Nephron (organoid): ENCODE measurements around the gene TPRA1.

Experiments used
- H3K27ac Mint-ChIP-seq, 3 experiments: 2 replicates each; pipeline ENCODE4 v1.8.0; 2020; ENCODE audit warnings: mixed read lengths in 3 of 3, mild to moderate bottlenecking in 2 of 3, moderate library complexity in 1 of 3
- H3K27me3 Mint-ChIP-seq: 2 replicates; pipeline ENCODE4 v1.8.0; 2021; ENCODE audit warnings: low read depth, mild to moderate bottlenecking, moderate library complexity, mixed read lengths
- H3K36me3 Mint-ChIP-seq: 2 replicates; pipeline ENCODE4 v1.8.0; 2020; ENCODE audit warnings: low read depth, mixed read lengths
- H3K4me1 Mint-ChIP-seq: 2 replicates; pipeline ENCODE4 v1.8.0; 2020; ENCODE audit warnings: mixed read lengths
- H3K4me3 Mint-ChIP-seq, 3 experiments: 2 replicates each; pipeline ENCODE4 v1.8.0; 2020; ENCODE audit warnings: mild to moderate bottlenecking in 3 of 3, mixed read lengths in 3 of 3, moderate library complexity in 2 of 3
- H3K9me3 Mint-ChIP-seq: 2 replicates; pipeline ENCODE4 v1.8.0; 2020; ENCODE audit warnings: mixed read lengths
- CTCF ChIP-seq, 3 experiments: fragments of 200-600 bp; sonication (generic); IDR thresholded peaks; one replicate each; pipeline ENCODE4 v1.5.0; 2021; ENCODE audit warnings: antibody characterized with exemption in 3 of 3; ENCODE audit not compliant: unreplicated experiment in 3 of 3

Gene TPRA1

GRCh38 chr3:127525373-127525772 is 65.2 kb downstream of the TPRA1 start:
- H3K9me3 Mint-ChIP-seq, result peaks cover 13% of the 10 kb centered on the region
- no peaks in the 10 kb centered on the region for H3K36me3 Mint-ChIP-seq
- H3K4me1 Mint-ChIP-seq, result no peaks in the 10 kb centered on the region
- no peak overlapping the region for H3K27ac Mint-ChIP-seq
- H3K4me3 Mint-ChIP-seq, result no peak overlapping the region
- no peak for TF ChIP-seq CTCF (IDR thresholded peaks at IDR 0.05; ENCODE audit: unreplicated experiment in 3 of 3)
- peaks cover 33% of the 10 kb centered on the region for H3K27me3 Mint-ChIP-seq

- Mint-ChIP-seq H3K27ac (no peak overlapping the region), H3K36me3 (no peaks in the 10 kb centered on the region), H3K27me3 (peaks cover 30% of the 10 kb centered on the region), H3K9me3 (peaks cover 10% of the 10 kb centered on the region), H3K4me3 (no peak overlapping the region), H3K4me1 (no peaks in the 10 kb centered on the region)
- TF ChIP-seq CTCF (IDR thresholded peaks at IDR 0.05; ENCODE audit: unreplicated experiment in 3 of 3), result no peak
These were observed 66.1 kb downstream of the TPRA1 start for GRCh38 chr3:127524296-127524896.
